Endothelial cell of umbilical vein (primary cell): Measurements from ENCODE around the gene WASL. TPM values are rescaled to one million over a fixed set of nuclear protein-coding genes. Genes with fewer than 3 reads are reported as not detected.

Experiments
- BruUV-seq: library from RNA; stranded (reverse); fragments of 400-500 nt; replicated peaks from 2 replicates; lab custom pipeline; 2021; lab: Mats Ljungman, UMichigan
- CTCF ChIA-PET: fragments of 300-600, 350-600 bp; sonication (Branson Sonifier 250); formaldehyde crosslinking; loops from one replicate; lab custom pipeline; 2021; ENCODE audit warnings: antibody characterized with exemption, inconsistent platforms; lab: Charles Lee
- POLR2A ChIA-PET: fragments of 300-600, 350-600 bp; sonication (Branson Sonifier 250); formaldehyde crosslinking; loops from one replicate; lab custom pipeline; 2021; ENCODE audit warnings: antibody characterized with exemption, inconsistent platforms; lab: Charles Lee
- DNase-seq: peaks from one replicate; pipeline ENCODE4 v3.0.0-alpha.2; 2011; ENCODE audit warnings: low read depth, low spot score
- FAIRE-seq: peaks from 2 replicates; lab custom pipeline; 2011; peaks lifted over from hg19 to GRCh38; lab: Jason Lieb, UNC
- H2AFZ ChIP-seq: 2 replicates; pipeline ENCODE4 v1.6.0; 2012; ENCODE audit warnings: low read depth, low read length, control low read depth, inconsistent platforms
- H3K27ac ChIP-seq: 2 replicates; pipeline ENCODE4 v1.5.1; 2011; ENCODE audit warnings: low read depth, mild to moderate bottlenecking, control low read depth, low read length, moderate library complexity; ENCODE audit not compliant: insufficient read depth
- H3K27me3 ChIP-seq, 2 experiments: 2 replicates each; pipeline versions ENCODE4 v1.6.0 to v1.6.1; 2011; ENCODE audit warnings: low read length in 2 of 2, mixed read lengths in 1 of 2; ENCODE audit not compliant: control insufficient read depth in 2 of 2, insufficient read depth in 2 of 2
- H3K36me3 ChIP-seq, 2 experiments: 2 replicates in 1 of 2; 3 replicates in 1 of 2; pipeline ENCODE4 v1.5.1; 2011; ENCODE audit warnings: low read length in 2 of 2, mild to moderate bottlenecking in 1 of 2, moderate library complexity in 1 of 2; ENCODE audit not compliant: control insufficient read depth in 2 of 2, insufficient read depth in 2 of 2; ENCODE audit errors: extremely low read depth in 1 of 2
- H3K4me1 ChIP-seq: 3 replicates; pipeline ENCODE4 v1.5.1; 2011; ENCODE audit warnings: mild to moderate bottlenecking, low read length; ENCODE audit not compliant: control insufficient read depth, insufficient read depth; ENCODE audit errors: extremely low read depth
- H3K4me2 ChIP-seq: 2 replicates; pipeline ENCODE4 v1.6.1; 2011; ENCODE audit warnings: low read length, control low read depth, mixed read lengths; ENCODE audit not compliant: insufficient read depth
- H3K4me3 ChIP-seq, 3 experiments: fragments of 200-600 bp in 1 of 3; sonication (generic), shearing (Covaris generic) in 1 of 3; replicated peaks in 1 of 3; 2 replicates each; pipeline ENCODE4 v1.5.1; 2011 to 2016; ENCODE audit warnings: control low read depth in 3 of 3, low read length in 3 of 3, mild to moderate bottlenecking in 2 of 3, inconsistent platforms in 1 of 3, low read depth in 1 of 3, moderate library complexity in 1 of 3; ENCODE audit not compliant: insufficient read depth in 1 of 3
- H3K79me2 ChIP-seq: 2 replicates; pipeline ENCODE4 v1.6.0; 2012; ENCODE audit warnings: low read length, inconsistent platforms; ENCODE audit not compliant: control insufficient read depth, insufficient read depth
- H3K9ac ChIP-seq: replicated peaks from 2 replicates; pipeline ENCODE3; 2011; ENCODE audit warnings: low read length, control low read depth; ENCODE audit not compliant: insufficient read depth; ENCODE audit errors: extremely low read depth
- H3K9me1 ChIP-seq: replicated peaks from 3 replicates; pipeline ENCODE4 v1.6.0; 2011; ENCODE audit warnings: mild to moderate bottlenecking, low read length; ENCODE audit not compliant: control insufficient read depth, insufficient read depth; ENCODE audit errors: extremely low read depth
- H3K9me3 ChIP-seq: replicated peaks from 2 replicates; pipeline ENCODE4 v1.5.1; 2012; ENCODE audit warnings: low read length, inconsistent platforms; ENCODE audit not compliant: control insufficient read depth, insufficient read depth
- H4K20me1 ChIP-seq: replicated peaks from 2 replicates; pipeline ENCODE3; 2011; ENCODE audit warnings: mild to moderate bottlenecking, low read length; ENCODE audit not compliant: control insufficient read depth, insufficient read depth; ENCODE audit errors: extremely low read depth
- EZH2 ChIP-seq: IDR thresholded peaks from 2 replicates; pipeline ENCODE4 v1.6.1; 2012; ENCODE audit warnings: borderline replicate concordance, low read depth, mild to moderate bottlenecking, moderate library complexity, low read length, inconsistent platforms; ENCODE audit not compliant: severe bottlenecking
- FOS ChIP-seq: IDR thresholded peaks from 2 replicates; pipeline ENCODE4 v1.6.1; 2011; ENCODE audit warnings: mild to moderate bottlenecking, low read length, moderate library complexity, borderline replicate concordance; ENCODE audit not compliant: insufficient read depth
- GATA2 ChIP-seq: IDR thresholded peaks from 2 replicates; pipeline ENCODE4 v1.7.0; 2011; ENCODE audit warnings: low read depth, mild to moderate bottlenecking, moderate library complexity, mixed read lengths, low read length; ENCODE audit not compliant: insufficient read length, insufficient read depth
- JUN ChIP-seq: IDR thresholded peaks from 2 replicates; pipeline ENCODE4 v1.6.1; 2011; ENCODE audit warnings: borderline replicate concordance, low read depth; ENCODE audit not compliant: insufficient read length, insufficient read depth
- MAX ChIP-seq: IDR thresholded peaks from 2 replicates; pipeline ENCODE4 v1.6.1; 2011; ENCODE audit not compliant: insufficient read depth, insufficient read length
- MYC ChIP-seq: IDR thresholded peaks from one replicate; pipeline ENCODE4 v1.6.1; 2011; ENCODE audit warnings: mild to moderate bottlenecking, low read depth, low read length
- POLR2A ChIP-seq: IDR thresholded peaks from 2 replicates; pipeline ENCODE4 v1.6.1; 2012; ENCODE audit warnings: low read depth, mild to moderate bottlenecking, control low read depth, low read length
- POLR2AphosphoS5 ChIP-seq: IDR thresholded peaks from 2 replicates; pipeline ENCODE4 v1.6.1; 2012; ENCODE audit warnings: low read depth, mild to moderate bottlenecking, control low read depth, low read length, moderate library complexity; ENCODE audit not compliant: insufficient read depth
- dilution Hi-C: fragments of 300-500 bp; cut with MboI; formaldehyde crosslinking; loops from one replicate; pipeline ENCODE4 v1.15.0; 2019; ENCODE audit warnings: low sequenced_read_pairs; ENCODE audit not compliant: extremely low pct_ligation_motif_present
- intact Hi-C: fragments of 100-400 bp; cut with micrococcal nuclease; formaldehyde crosslinking; loops from one replicate; pipeline ENCODE4 v1.10.0; 2022
- polyA plus RNA-seq, 4 experiments: library from polyadenylated mRNA; depleted of rRNA in 3 of 4; stranded (reverse) in 3 of 4; unstranded in 1 of 4; fragments of >200 nt; gene quantifications; 2 replicates each; pipeline versions ENCODE4 v1.2.1 to v1.2.3, GENCODE V29; 2011 to 2012; ENCODE audit warnings: missing spikeins in 1 of 4
- total RNA-seq: library from RNA; stranded (reverse); gene quantifications from 2 replicates; pipeline ENCODE4 v1.2.3, GENCODE V29; 2021
- TF ChIP-seq, protein P1 (sequence below), 2 donors: IDR thresholded peaks; 1 replicate in 1 of 2; 2 replicates in 1 of 2; pipeline ENCODE4 v1.5.1; 2011; ENCODE audit warnings: low read length in 2 of 2, mild to moderate bottlenecking in 2 of 2, moderate library complexity in 2 of 2, control low read depth in 1 of 2, inconsistent platforms in 1 of 2, low read depth in 1 of 2; ENCODE audit not compliant: insufficient read depth in 1 of 2; ENCODE audit errors: extremely low read depth in 1 of 2

WASL gene
- total and polyA plus RNA-seq, 2 donors (not counting 3 experiments of a cell fraction or from before 2014, with no cell fraction given): 5.2 to 24.0 TPM

DNA sequence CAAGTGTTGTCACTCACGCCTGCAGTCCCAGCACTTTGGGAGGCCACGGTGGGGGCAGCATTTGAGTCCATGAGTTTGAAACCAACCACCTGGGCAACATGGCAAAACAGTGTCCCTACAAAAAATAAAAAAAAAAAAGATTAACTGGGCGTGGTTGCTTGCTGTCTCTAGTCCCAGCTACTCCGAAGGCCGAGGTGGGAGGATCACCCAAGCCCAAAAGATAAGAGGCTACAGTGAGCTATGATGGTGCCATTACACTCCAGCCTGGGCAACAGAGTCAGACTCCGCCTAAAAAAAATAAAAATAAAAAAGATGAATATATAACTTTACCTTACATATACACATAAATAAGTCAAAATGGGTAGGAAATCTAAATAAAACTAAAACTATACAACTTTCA, 95.6 kb downstream of the WASL start:
- no TSS peak for BruUV-seq
- no peak overlapping the region for H3K4me3 ChIP-seq
- no peak for DNase-seq
- no peak for FAIRE-seq
- intact Hi-C loops: no loop called here
- no peak for TF ChIP-seq POLR2AphosphoS5
- TF ChIP-seq, protein P1, sequence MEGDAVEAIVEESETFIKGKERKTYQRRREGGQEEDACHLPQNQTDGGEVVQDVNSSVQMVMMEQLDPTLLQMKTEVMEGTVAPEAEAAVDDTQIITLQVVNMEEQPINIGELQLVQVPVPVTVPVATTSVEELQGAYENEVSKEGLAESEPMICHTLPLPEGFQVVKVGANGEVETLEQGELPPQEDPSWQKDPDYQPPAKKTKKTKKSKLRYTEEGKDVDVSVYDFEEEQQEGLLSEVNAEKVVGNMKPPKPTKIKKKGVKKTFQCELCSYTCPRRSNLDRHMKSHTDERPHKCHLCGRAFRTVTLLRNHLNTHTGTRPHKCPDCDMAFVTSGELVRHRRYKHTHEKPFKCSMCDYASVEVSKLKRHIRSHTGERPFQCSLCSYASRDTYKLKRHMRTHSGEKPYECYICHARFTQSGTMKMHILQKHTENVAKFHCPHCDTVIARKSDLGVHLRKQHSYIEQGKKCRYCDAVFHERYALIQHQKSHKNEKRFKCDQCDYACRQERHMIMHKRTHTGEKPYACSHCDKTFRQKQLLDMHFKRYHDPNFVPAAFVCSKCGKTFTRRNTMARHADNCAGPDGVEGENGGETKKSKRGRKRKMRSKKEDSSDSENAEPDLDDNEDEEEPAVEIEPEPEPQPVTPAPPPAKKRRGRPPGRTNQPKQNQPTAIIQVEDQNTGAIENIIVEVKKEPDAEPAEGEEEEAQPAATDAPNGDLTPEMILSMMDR (IDR thresholded peaks at IDR 0.05; ENCODE audit: extremely low read depth in 1 of 2, insufficient read depth in 1 of 2, low read depth in 1 of 2, low read length in 2 of 2): no peak
- no peaks in the 10 kb centered on the region for H3K9me1 ChIP-seq
- H3K79me2 ChIP-seq: no peaks in the 10 kb centered on the region
- ChIA-PET POLR2A (no interaction called here), CTCF (interaction anchor here (1.2 to 1.8 kb wide), 3 partner anchors 12 to 48 kb away, joined by 3 to 6 read pairs (median 3); no protein-coding TSS in a partner anchor)
- no peak overlapping the region for H2AFZ ChIP-seq
- H3K27me3 ChIP-seq: no peaks in the 10 kb centered on the region
- H4K20me1 ChIP-seq: no peaks in the 10 kb centered on the region
- no peak overlapping the region for H3K27ac ChIP-seq
- H3K36me3 ChIP-seq: no peaks in the 10 kb centered on the region
- dilution Hi-C loops: no loop called here
- H3K9ac ChIP-seq: no peak overlapping the region
- H3K4me2 ChIP-seq: no peak overlapping the region
- H3K9me3 ChIP-seq: no peaks in the 10 kb centered on the region
- peaks cover 15% of the 10 kb centered on the region for H3K4me1 ChIP-seq

GRCh38 chr7:123652406-123652805, 96.4 kb downstream of the WASL start:
- Histone ChIP-seq H2AFZ (no peak overlapping the region), H3K36me3 (no peaks in the 10 kb centered on the region), H3K9me1 (no peaks in the 10 kb centered on the region), H3K79me2 (no peaks in the 10 kb centered on the region), H3K9me3 (no peaks in the 10 kb centered on the region), H3K4me3 (no peak overlapping the region), H3K27ac (no peak overlapping the region), H3K4me2 (no peak overlapping the region), H4K20me1 (no peaks in the 10 kb centered on the region), H3K27me3 (no peaks in the 10 kb centered on the region), H3K9ac (no peak overlapping the region), H3K4me1 (peaks cover 15% of the 10 kb centered on the region)
- dilution Hi-C loops (no loop called here), intact Hi-C loops (no loop called here)
- CTCF ChIA-PET: interaction anchor here (0.9 to 1.8 kb wide), 4 partner anchors 8 to 49 kb away, joined by 3 to 6 read pairs (median 3); no protein-coding TSS in a partner anchor
- no TSS peak for BruUV-seq
- TF ChIP-seq POLR2AphosphoS5 (no peak), FOS (no peak), MYC (no peak), GATA2 (no peak), POLR2A (no peak), JUN (no peak), EZH2 (no peak), MAX (no peak)
- TF ChIP-seq, protein P1 (IDR thresholded peaks at IDR 0.05; ENCODE audit: extremely low read depth in 1 of 2, insufficient read depth in 1 of 2, low read depth in 1 of 2, low read length in 2 of 2): no peak
- DNase-seq (no peak), FAIRE-seq (no peak)
- POLR2A ChIA-PET: no interaction called here
